Measurements from ENCODE around the gene SLC28A2.

DNA sequence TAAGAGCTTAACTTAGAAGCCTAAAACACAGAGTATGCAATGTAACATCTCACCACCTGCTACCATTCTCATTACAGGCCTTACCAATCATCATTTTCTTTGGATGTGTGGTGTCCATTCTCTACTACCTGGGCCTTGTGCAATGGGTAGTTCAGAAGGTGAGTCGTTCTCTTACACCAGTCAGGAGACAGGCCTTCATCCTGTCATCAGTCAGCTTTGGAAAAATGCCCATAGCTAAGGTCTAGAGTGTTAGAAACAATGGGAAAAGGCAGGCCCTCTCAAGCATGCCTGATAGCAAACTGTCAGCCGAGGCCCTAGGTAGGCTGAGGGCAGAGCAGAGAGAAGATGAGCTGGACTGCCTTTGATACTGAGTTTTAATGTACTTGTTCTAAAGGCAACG lies 13.5 kb downstream of the SLC28A2 start:
- TF ChIP-seq EP300 (IDR thresholded peaks at IDR 0.05; ENCODE audit: borderline replicate concordance in 1 of 2, low read depth in 1 of 2, low read length in 1 of 2), result no peak
- TF ChIP-seq, protein P1, sequence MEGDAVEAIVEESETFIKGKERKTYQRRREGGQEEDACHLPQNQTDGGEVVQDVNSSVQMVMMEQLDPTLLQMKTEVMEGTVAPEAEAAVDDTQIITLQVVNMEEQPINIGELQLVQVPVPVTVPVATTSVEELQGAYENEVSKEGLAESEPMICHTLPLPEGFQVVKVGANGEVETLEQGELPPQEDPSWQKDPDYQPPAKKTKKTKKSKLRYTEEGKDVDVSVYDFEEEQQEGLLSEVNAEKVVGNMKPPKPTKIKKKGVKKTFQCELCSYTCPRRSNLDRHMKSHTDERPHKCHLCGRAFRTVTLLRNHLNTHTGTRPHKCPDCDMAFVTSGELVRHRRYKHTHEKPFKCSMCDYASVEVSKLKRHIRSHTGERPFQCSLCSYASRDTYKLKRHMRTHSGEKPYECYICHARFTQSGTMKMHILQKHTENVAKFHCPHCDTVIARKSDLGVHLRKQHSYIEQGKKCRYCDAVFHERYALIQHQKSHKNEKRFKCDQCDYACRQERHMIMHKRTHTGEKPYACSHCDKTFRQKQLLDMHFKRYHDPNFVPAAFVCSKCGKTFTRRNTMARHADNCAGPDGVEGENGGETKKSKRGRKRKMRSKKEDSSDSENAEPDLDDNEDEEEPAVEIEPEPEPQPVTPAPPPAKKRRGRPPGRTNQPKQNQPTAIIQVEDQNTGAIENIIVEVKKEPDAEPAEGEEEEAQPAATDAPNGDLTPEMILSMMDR (IDR thresholded peaks at IDR 0.05), result no peak
- no peak for TF ChIP-seq POLR2AphosphoS5 (IDR thresholded peaks at IDR 0.05; ENCODE audit: low read depth, low read length)
- TF ChIP-seq MXI1 (IDR thresholded peaks at IDR 0.05; ENCODE audit: low read depth, low read length), result no peak
- no peak for TF ChIP-seq TAF1 (IDR thresholded peaks at IDR 0.05; ENCODE audit: borderline replicate concordance, low read depth, low read length)
- TF ChIP-seq CHD2 (IDR thresholded peaks at IDR 0.05; ENCODE audit: low read length, partially characterized antibody), result no peak
- no peak for TF ChIP-seq SIN3A (IDR thresholded peaks at IDR 0.05; ENCODE audit: borderline replicate concordance, low read depth, low read length)
- TF ChIP-seq YY1 (IDR thresholded peaks at IDR 0.05; ENCODE audit: low read depth), result no peak
- TF ChIP-seq, protein P2, sequence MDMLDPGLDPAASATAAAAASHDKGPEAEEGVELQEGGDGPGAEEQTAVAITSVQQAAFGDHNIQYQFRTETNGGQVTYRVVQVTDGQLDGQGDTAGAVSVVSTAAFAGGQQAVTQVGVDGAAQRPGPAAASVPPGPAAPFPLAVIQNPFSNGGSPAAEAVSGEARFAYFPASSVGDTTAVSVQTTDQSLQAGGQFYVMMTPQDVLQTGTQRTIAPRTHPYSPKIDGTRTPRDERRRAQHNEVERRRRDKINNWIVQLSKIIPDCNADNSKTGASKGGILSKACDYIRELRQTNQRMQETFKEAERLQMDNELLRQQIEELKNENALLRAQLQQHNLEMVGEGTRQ (IDR thresholded peaks at IDR 0.05; ENCODE audit: borderline replicate concordance, low read depth, low read length), result no peak
- TF ChIP-seq FOXJ3 (CRISPR knock-in tag; IDR thresholded peaks at IDR 0.05), result no peak
- TF ChIP-seq RAD21 (IDR thresholded peaks at IDR 0.05; ENCODE audit: low read length), result no peak
- no peak for TF ChIP-seq RCOR1 (IDR thresholded peaks at IDR 0.05; ENCODE audit: low read length)
- TF ChIP-seq, protein P3, sequence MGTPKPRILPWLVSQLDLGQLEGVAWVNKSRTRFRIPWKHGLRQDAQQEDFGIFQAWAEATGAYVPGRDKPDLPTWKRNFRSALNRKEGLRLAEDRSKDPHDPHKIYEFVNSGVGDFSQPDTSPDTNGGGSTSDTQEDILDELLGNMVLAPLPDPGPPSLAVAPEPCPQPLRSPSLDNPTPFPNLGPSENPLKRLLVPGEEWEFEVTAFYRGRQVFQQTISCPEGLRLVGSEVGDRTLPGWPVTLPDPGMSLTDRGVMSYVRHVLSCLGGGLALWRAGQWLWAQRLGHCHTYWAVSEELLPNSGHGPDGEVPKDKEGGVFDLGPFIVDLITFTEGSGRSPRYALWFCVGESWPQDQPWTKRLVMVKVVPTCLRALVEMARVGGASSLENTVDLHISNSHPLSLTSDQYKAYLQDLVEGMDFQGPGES (IDR thresholded peaks at IDR 0.05; ENCODE audit: low read depth, low read length), result no peak
- no peak for TF ChIP-seq TCF12 (IDR thresholded peaks at IDR 0.05)
